Measurements from ENCODE around the gene ADCY7. TPM values are rescaled to one million over a fixed set of nuclear protein-coding genes. Genes with fewer than 3 reads are reported as not detected.

Gene ADCY7
- total and polyA plus RNA-seq, 2 of the 4 experiments (the other 2 are of a cell fraction): 15.2 to 17.1 TPM

DNA sequence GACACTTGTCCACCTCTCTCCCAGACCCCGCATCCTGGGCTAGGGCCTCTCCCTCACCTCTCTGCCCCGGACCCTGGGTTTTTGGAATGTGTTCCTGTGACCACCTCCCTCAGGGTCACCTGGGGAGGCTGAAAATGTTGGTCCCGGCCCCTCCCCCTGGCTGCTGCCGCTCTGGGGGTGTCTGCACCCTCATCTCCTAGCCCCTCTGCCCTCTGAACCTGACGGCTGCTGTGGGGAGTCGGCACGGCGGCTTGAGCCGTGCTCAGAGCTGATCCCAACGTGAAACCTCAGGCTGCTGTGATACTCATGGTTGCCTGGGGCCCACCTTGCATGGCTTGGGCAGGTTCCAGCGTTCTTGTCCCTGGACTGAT, 42.8 kb downstream of the ADCY7 start:
- 0 out of 2 replicates have a peak, but pooled peaks cover 4% of the 10 kb centered on the region for H4K20me1 ChIP-seq (ENCODE audit: insufficient read depth, low read length)
- BruUV-seq (replicated peaks): no TSS peak
- no peak overlapping the region for H2BK120ac ChIP-seq (ENCODE audit: low read depth, low read length)
- in situ Hi-C loops (cut with MboI; ENCODE audit: low sequenced_read_pairs) (no loop called here), dilution Hi-C loops (cut with HindIII; ENCODE audit: low sequenced_read_pairs, unreplicated experiment) (no loop called here), intact Hi-C loops (cut with micrococcal nuclease) (no loop called here)
- WGBS, 2 experiments (ENCODE audit: extremely low coverage in 2 of 2, insufficient read length in 1 of 2): 86% methylated on average over 6 of the region's 11 CpGs; no CpG with 5 or more reads in 1 of the 2 experiments
- H3K4me1 ChIP-seq (ENCODE audit: control insufficient read depth, insufficient read depth, low read length): peaks cover 18% of the 10 kb centered on the region
- ChIA-PET POLR2A (ENCODE audit: unreplicated experiment) (no interaction called here), CTCF (no interaction called here)
- peak overlapping the region; percentile 30; the same call in 1 of the 2 replicates for H3K4ac ChIP-seq (ENCODE audit: low read depth, low read length)
- no peak for ATAC-seq (ENCODE audit: low read depth)
- no peak overlapping the region for H4K5ac ChIP-seq (ENCODE audit: low read depth, low read length)
- no peak overlapping the region for H2AFZ ChIP-seq (replicated peaks; ENCODE audit: low read length, poor library complexity)
- DNase-seq: no peak
- peak overlapping the region; percentile 5 for H2AK9ac ChIP-seq (replicated peaks; ENCODE audit: low read depth, low read length, poor library complexity)
- no peak overlapping the region for H3K4me3 ChIP-seq (ENCODE audit: insufficient read depth, low read depth, low read length)
- no peak overlapping the region for H3K14ac ChIP-seq (replicated peaks; ENCODE audit: low read depth, low read length)
- no peak overlapping the region for H3K27ac ChIP-seq (ENCODE audit: insufficient read depth, low read length)
- H3K36me3 ChIP-seq (ENCODE audit: control insufficient read depth, insufficient read depth, low read length): peaks cover 15% of the 10 kb centered on the region
- no peak overlapping the region for H3K18ac ChIP-seq (ENCODE audit: low read depth, low read length)
- no peak overlapping the region for H4K8ac ChIP-seq (ENCODE audit: low read depth in 2 of 2, low read length in 2 of 2)
- H2BK15ac ChIP-seq (ENCODE audit: low read depth, low read length): no peak overlapping the region
- no peaks in the 10 kb centered on the region for H3K27me3 ChIP-seq (ENCODE audit: control insufficient read depth, insufficient read depth, low read length)
- H3K56ac ChIP-seq (ENCODE audit: extremely low read depth, insufficient read depth, low read length): no peak overlapping the region
- no peak overlapping the region for H2BK5ac ChIP-seq (ENCODE audit: low read depth, low read length, poor library complexity, severe bottlenecking)
- no peak overlapping the region for H3K23ac ChIP-seq (ENCODE audit: low read depth, low read length)
- TF ChIP-seq, protein P1, sequence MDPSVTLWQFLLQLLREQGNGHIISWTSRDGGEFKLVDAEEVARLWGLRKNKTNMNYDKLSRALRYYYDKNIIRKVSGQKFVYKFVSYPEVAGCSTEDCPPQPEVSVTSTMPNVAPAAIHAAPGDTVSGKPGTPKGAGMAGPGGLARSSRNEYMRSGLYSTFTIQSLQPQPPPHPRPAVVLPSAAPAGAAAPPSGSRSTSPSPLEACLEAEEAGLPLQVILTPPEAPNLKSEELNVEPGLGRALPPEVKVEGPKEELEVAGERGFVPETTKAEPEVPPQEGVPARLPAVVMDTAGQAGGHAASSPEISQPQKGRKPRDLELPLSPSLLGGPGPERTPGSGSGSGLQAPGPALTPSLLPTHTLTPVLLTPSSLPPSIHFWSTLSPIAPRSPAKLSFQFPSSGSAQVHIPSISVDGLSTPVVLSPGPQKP (IDR thresholded peaks at IDR 0.05; ENCODE audit: borderline replicate concordance, low read depth, low read length): no peak
- no peak overlapping the region for H2AK5ac ChIP-seq (ENCODE audit: low read depth, low read length)
- no peaks in the 10 kb centered on the region for H3K9me3 ChIP-seq (ENCODE audit: control insufficient read depth, insufficient read depth, low read length)
- H3K79me1 ChIP-seq (ENCODE audit: low read depth in 1 of 2, low read length in 2 of 2): peaks cover 0 to 9% of the 10 kb centered on the region in 2 experiments; a peak in 1 of 4 replicates
- no peak overlapping the region for H3K9ac ChIP-seq (ENCODE audit: low read depth, low read length)
- H2BK20ac ChIP-seq (ENCODE audit: low read depth, low read length): no peak overlapping the region
- peaks cover 10% of the 10 kb centered on the region; the same call in 1 of the 2 replicates for H3K9me1 ChIP-seq (ENCODE audit: insufficient read depth, low read length)
- H4K91ac ChIP-seq (ENCODE audit: insufficient read depth, low read depth, low read length): no peak overlapping the region
- H3K4me2 ChIP-seq (ENCODE audit: low read depth, low read length): no peak overlapping the region

Data from IMR-90 (cell line).